NCI-H146 treated with DMSO at 0.1 percent for 48 hours (cell line): ENCODE measurements around the gene MED20.

ENCODE experiments used
- DNase-seq: peaks from one replicate; lab custom pipeline; 2025; ENCODE audit not compliant: unreplicated experiment; lab: John Stamatoyannopoulos, UW

The MED20 gene

GRCh38 chr6:41858703-41859102, 62.2 kb downstream of the MED20 start:
- no peak for DNase-seq
